Melanocyte of skin (primary cell): ENCODE results near the gene ZNF543. TPM values are rescaled to one million over a fixed set of nuclear protein-coding genes. Genes with fewer than 3 reads are reported as not detected.

Source experiments
- total RNA-seq, 2 donors: library from RNA; depleted of rRNA; stranded (reverse); fragments of >200 nt; gene quantifications; 2 replicates each; pipeline ENCODE4 v1.2.3, GENCODE V29; 2012

ZNF543 gene
- 10 to 100 TPM; 10.3 to 12.7 TPM for total RNA-seq

DNA sequence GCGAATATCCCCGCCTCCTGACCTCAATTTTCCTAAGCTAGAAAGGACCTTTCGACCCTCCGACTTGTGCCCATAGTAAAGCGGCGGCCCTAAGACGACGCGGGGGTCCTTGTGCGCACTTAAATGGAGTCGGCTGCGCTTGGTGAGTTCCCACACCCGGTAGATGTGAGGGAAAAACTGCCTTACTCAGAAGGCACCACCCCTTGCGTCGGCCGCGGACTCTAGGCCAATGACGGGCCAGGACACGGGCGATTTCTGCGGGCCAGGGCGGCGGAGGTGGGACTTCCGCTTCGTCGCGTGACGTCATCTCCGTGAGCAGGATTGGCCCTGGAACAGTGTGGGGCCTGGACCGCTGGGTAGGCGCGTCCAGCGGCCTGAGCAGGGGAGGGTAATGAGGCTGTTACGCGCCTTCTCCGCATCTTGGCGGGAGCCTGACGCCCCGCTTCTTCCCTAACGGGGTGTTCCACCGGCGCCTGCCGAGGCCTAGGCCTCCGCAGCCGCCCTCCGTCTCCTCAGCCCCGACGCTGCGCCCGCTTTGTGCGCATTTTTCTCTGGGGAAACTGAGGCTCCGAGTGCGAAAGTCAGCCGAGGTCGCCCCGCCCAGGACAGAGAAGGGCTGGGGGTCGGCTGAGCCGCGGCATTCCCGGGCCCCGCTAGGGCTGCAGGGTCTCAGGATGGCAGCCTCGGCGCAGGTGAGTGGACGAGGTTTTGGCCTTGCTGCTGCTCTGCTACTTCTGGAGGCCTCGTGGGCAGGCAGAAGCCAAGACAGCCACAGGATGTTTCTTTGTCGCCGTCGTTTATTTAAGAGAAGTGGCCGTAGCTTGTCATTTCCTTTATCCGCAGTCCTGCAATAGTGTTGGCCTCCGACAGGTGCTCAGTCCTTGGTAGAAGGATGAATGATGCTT is at the start of gene ZNF543:
TSS of gene ZNF543 (plus strand) at position 293 of the 905 bp plus-strand sequence. CDS start at position 675, 382 bp downstream.

DNA sequence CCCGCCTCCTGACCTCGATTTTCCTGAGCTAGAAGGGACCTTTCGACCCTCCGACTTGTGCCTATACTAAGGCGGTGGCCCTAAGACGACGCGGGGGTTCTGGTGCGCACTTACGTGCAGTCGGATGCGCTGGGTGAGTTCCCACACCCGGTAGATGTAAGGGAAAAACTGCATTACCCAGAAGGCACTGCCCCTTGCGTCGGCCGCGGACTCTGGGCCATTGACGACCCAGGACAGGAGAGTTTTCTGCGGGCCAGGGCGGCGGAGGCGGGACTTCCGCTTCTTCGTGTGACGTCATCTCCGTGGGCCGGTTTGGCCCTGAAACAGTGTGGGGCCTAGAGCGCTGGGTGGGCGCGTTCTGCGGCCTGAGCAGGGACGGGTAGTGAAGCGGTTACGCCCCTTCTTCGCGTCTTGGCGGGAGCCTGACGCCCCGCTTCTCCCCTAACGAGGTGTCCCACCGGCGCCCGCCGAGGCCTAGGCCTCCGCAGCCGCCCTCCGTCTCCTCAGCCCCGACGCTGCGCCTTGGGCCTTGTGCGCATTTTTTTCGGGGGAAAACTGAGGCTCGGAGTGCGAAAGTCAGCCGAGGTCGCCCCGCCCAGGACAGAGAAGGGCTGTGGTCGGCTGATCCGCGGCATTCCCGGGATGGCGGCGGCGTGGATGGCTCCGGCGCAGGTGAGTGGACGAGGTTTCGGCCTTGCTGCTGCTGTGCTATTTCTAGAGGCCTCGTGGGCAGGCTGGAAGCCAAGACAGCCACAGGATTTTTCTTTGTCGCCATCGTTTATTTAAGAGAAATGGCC is 39.9 kb upstream of the ZNF543 start, which contains the start of gene ZNF460:
TSS of gene ZNF460 (plus strand) at position 321 of the 797 bp plus-strand sequence. CDS start at position 643, 322 bp downstream.

DNA sequence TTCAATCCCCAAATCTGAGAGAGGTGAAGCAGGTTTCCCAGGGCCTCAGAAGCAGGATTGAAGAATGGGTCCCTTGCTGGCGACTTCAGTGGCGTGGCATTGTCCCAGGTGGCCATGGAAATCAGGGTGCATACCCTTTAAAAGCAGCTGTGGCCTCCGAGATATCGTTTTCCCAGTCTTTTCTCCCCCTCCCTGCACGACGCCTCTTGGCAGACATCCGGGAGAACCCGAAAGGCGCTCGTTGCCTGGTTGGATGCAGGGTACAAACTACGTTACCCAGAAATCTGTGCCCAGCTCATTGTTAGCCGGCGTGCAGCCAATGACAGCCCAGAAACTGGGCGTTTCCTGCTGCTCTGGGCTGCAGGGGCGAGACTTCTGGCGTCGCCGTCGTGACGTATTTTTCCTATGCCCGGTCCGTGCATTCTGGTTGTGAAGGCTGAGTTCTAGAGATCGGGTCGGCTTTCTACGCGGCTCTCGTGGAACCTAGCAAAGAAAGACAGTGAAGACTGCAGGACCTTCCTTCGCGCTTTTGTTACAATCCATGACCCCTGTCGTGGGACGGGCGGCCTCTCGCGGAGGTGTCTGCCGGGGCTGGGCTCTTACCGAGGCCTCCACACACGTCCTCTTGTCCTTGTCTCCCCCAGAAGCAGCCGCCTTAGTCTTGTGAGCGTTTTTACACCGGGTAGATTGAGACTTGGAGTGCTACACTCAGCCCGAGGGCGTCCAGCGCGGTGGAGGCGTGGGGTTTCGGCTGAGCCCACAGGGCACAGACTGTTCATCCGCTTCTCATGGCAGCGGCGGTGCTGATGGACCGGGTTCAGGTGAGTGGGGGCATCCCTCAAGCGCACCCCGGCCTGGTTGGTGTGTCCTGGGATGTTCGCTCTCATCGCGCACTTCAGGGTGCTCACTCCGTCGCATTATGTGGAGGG is 30.9 kb downstream of the ZNF543 start, which contains the start of gene ZNF304:
TSS of gene ZNF304 (plus strand) at position 395 of the 929 bp plus-strand sequence. CDS start at position 789, 394 bp downstream.

DNA sequence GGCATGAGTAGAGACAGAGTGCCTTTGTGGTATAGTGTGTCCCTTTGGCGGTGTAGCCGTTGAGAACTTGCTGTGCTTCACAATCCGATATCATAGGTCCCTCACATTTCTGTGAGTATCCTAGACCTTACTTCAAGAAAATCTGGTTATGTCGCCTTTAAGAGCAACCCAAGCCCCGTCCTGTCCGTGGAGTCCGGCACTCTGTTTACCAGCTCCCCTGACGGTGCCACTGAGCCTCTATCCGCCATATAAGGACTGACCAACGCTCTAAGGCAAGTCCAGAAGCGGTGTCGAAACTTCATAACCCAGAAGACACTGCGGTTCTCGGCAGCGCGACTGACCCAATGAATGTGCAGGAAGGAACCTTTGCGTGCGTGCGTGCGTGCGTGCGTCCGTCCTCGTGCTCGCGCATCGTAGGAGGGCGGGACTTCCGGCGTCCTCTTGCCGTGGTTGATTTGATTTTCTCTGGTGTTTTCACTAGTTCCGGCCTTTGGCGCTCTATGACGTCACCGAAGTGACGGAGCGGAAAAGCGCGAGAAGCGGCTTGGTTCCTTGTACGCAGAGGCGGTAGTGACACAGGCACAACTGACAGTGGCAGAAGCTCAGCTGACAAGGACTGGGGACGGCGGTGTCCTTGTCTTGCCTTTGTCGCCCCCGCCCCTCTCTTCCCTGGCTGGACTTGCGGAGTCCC is 42.9 kb downstream of the ZNF543 start, which contains the start of the genes TRAPPC2B and ZNF547:
TSS of gene TRAPPC2B (plus strand) at position 555 of the 691 bp plus-strand sequence. CDS start 1,283 bp downstream, outside the sequence.
TSS of gene ZNF547 (plus strand) at position 555 of the 691 bp plus-strand sequence. CDS start 5,005 bp downstream, outside the sequence.

Other genes starting within 250 kb of the ZNF543 start
- not detected for gene USP29, start 200.5 kb upstream of the ZNF543 start, total RNA-seq
- gene ZIM3, start 175.3 kb upstream of the ZNF543 start, total RNA-seq, result not detected
- gene DUXA, start 153.0 kb upstream of the ZNF543 start, total RNA-seq, result not detected
- gene ZNF264, start 129.0 kb upstream of the ZNF543 start, total RNA-seq, result 10 to 100 TPM; 15.1 to 18.3 TPM
- gene AURKC, start 89.4 kb upstream of the ZNF543 start, total RNA-seq, result under 1 TPM in 1 of 2 donors, not detected in 1; 0.33 TPM
- gene ZNF805, start 79.8 kb upstream of the ZNF543 start, total RNA-seq, result 10 to 100 TPM; 11.4 to 13.3 TPM
- 10 to 100 TPM; 39.6 to 51.0 TPM for gene ZNF460, start 40.0 kb upstream of the ZNF543 start, total RNA-seq
- 1 to 10 TPM; 8.9 to 9.7 TPM for gene ZNF304, start 30.8 kb downstream of the ZNF543 start, total RNA-seq
- gene TRAPPC2B, start 43.1 kb downstream of the ZNF543 start, total RNA-seq, result 10 to 100 TPM; 14.8 to 16.3 TPM
- gene ZNF547, start 43.1 kb downstream of the ZNF543 start, total RNA-seq, result 1 to 10 TPM; 2.0 to 3.1 TPM
- 10 to 100 TPM; 15.5 to 16.7 TPM for gene ZNF548, start 69.4 kb downstream of the ZNF543 start, total RNA-seq
- 10 to 100 TPM; 12.3 to 14.5 TPM for gene ZNF17, start 90.7 kb downstream of the ZNF543 start, total RNA-seq
- 10 to 100 TPM; 71.9 to 86.3 TPM for gene ZNF749, start 114.9 kb downstream of the ZNF543 start, total RNA-seq
- under 1 TPM; under 0.01 to 0.33 TPM for gene VN1R1, start 136.7 kb downstream of the ZNF543 start, total RNA-seq
- gene ZNF772, start 157.1 kb downstream of the ZNF543 start, total RNA-seq, result 10 to 100 TPM; 16.0 to 16.2 TPM
- 10 to 100 TPM; 12.7 to 21.7 TPM for gene ZNF419, start 167.3 kb downstream of the ZNF543 start, total RNA-seq
- 10 to 100 TPM; 16.7 to 27.9 TPM for gene ZNF773, start 179.5 kb downstream of the ZNF543 start, total RNA-seq
- 10 to 100 TPM; 12.3 to 15.1 TPM for gene ZNF549, start 206.9 kb downstream of the ZNF543 start, total RNA-seq
- gene ZNF550, start 239.4 kb downstream of the ZNF543 start, total RNA-seq, result 1 to 10 TPM; 6.5 to 7.3 TPM